ENCODE data around the gene SOX10. TPM values are rescaled to one million over a fixed set of nuclear protein-coding genes. Genes with fewer than 3 reads are reported as not detected.

SOX10 gene
- total RNA-seq, 2 donors from 2014 or later: 1.5 to 7.0 TPM

GRCh38 chr22:37994049-37994448, 9.7 kb upstream of the SOX10 start:
- no peaks in the 10 kb centered on the region for H3K27me3 ChIP-seq
- DNase-seq (ENCODE audit: low spot score): no peak
- no peak overlapping the region for H3K4me3 ChIP-seq
- no peak overlapping the region for H3K27ac ChIP-seq
- no peaks in the 10 kb centered on the region for H3K36me3 ChIP-seq
- no peaks in the 10 kb centered on the region for H3K9me3 ChIP-seq
- TF ChIP-seq CTCF (IDR thresholded peaks at IDR 0.05): no peak
- H3K4me1 ChIP-seq: peaks cover 0 to 12% of the 10 kb centered on the region in 2 donors

- TF ChIP-seq CTCF (IDR thresholded peaks at IDR 0.05): no peak
These were observed 7.5 kb upstream of the SOX10 start for GRCh38 chr22:37991731-37992442.

GRCh38 chr22:37990862-37991261, 6.5 kb upstream of the SOX10 start:
- Histone ChIP-seq H3K9me3 (no peaks in the 10 kb centered on the region), H3K4me1 (peaks cover 0 to 7% of the 10 kb centered on the region in 2 donors), H3K4me3 (no peak overlapping the region), H3K27ac (no peak overlapping the region), H3K27me3 (no peaks in the 10 kb centered on the region), H3K36me3 (no peaks in the 10 kb centered on the region)
- no peak for TF ChIP-seq CTCF (IDR thresholded peaks at IDR 0.05)
- DNase-seq (ENCODE audit: low spot score): no peak

More at GRCh38 chr22:37991731-37992442, 7.5 kb upstream of the SOX10 start:
- no peak for DNase-seq (ENCODE audit: low spot score)
- Histone ChIP-seq H3K27ac (no peak overlapping the region), H3K36me3 (no peaks in the 10 kb centered on the region), H3K4me1 (peaks cover 0 to 12% of the 10 kb centered on the region in 2 donors), H3K4me3 (no peak overlapping the region), H3K27me3 (no peaks in the 10 kb centered on the region), H3K9me3 (no peaks in the 10 kb centered on the region)

- Histone ChIP-seq H3K9me3 (no peaks in the 10 kb centered on the region), H3K36me3 (no peaks in the 10 kb centered on the region), H3K27ac (no peak overlapping the region), H3K4me3 (no peak overlapping the region), H3K4me1 (peaks cover 0 to 6% of the 10 kb centered on the region in 2 donors), H3K27me3 (no peaks in the 10 kb centered on the region)
- TF ChIP-seq CTCF (IDR thresholded peaks at IDR 0.05): no peak
- no peak for DNase-seq (ENCODE audit: low spot score)
These were observed 5.9 kb upstream of the SOX10 start for GRCh38 chr22:37990301-37990700.

- DNase-seq (ENCODE audit: low spot score): no peak
- Histone ChIP-seq H3K27ac (no peak overlapping the region), H3K36me3 (no peaks in the 10 kb centered on the region), H3K27me3 (no peaks in the 10 kb centered on the region), H3K4me1 (peaks cover 0 to 6% of the 10 kb centered on the region in 2 donors), H3K9me3 (no peaks in the 10 kb centered on the region), H3K4me3 (no peak overlapping the region)
- TF ChIP-seq CTCF (IDR thresholded peaks at IDR 0.05): no peak
These were observed 5.0 kb upstream of the SOX10 start for GRCh38 chr22:37989146-37990045.
